PC-9 (cell line): ENCODE measurements around the gene FGF19. TPM values are rescaled to one million over a fixed set of nuclear protein-coding genes. Genes with fewer than 3 reads are reported as not detected.

ENCODE experiments used
- BruUV-seq: library from RNA; stranded (reverse); fragments of 400-500 nt; replicated peaks from 2 replicates; lab custom pipeline; 2021; lab: Mats Ljungman, UMichigan
- CTCF ChIA-PET: fragments of 300-600 bp; sonication (Branson Sonifier 250); formaldehyde crosslinking; loops from one replicate; lab custom pipeline; 2022; ENCODE audit warnings: antibody characterized with exemption; lab: Charles Lee
- POLR2A ChIA-PET: fragments of 300-600 bp; sonication (Branson Sonifier 250); formaldehyde crosslinking; loops from one replicate; lab custom pipeline; 2022; ENCODE audit warnings: antibody characterized with exemption; ENCODE audit not compliant: unreplicated experiment; lab: Charles Lee
- DNase-seq, 2 experiments: peaks; one replicate each; pipeline versions ENCODE4 v3.0.0 to v3.0.0-alpha.2; 2015 to 2022; ENCODE audit warnings: mixed read lengths in 1 of 2
- H2AFZ ChIP-seq: fragments of 200-600 bp; sonication (generic); 2 replicates; pipeline ENCODE4 v1.8.1; 2017; ENCODE audit warnings: antibody characterized with exemption
- H3F3A ChIP-seq: fragments of 200-600 bp; sonication (generic); 2 replicates; pipeline ENCODE4 v1.8.1; 2017; ENCODE audit warnings: antibody characterized with exemption, mild to moderate bottlenecking, low read depth; ENCODE audit not compliant: insufficient read depth
- H3K27ac ChIP-seq: fragments of 200-600 bp; sonication (generic); 2 replicates; pipeline ENCODE4 v1.6.1; 2016; ENCODE audit warnings: mixed run types
- H3K27me3 ChIP-seq: fragments of 200-600 bp; sonication (generic); 2 replicates; pipeline ENCODE4 v1.6.1; 2016; ENCODE audit warnings: low read depth, mixed run types; ENCODE audit not compliant: insufficient read depth
- H3K36me3 ChIP-seq: fragments of 200-600 bp; sonication (generic); 2 replicates; pipeline ENCODE4 v1.6.1; 2016; ENCODE audit warnings: low read depth, mixed run types
- H3K4me1 ChIP-seq: fragments of 200-600 bp; sonication (generic); replicated peaks from 2 replicates; pipeline ENCODE4 v1.6.1; 2016; ENCODE audit warnings: mixed run types; ENCODE audit not compliant: insufficient read depth
- H3K4me2 ChIP-seq: fragments of 200-600 bp; sonication (generic); 2 replicates; pipeline ENCODE4 v1.6.1; 2017; ENCODE audit warnings: mixed run types
- H3K4me3 ChIP-seq: fragments of 200-600 bp; sonication (generic); 2 replicates; pipeline ENCODE4 v1.6.1; 2016; ENCODE audit warnings: mixed run types
- H3K79me2 ChIP-seq: fragments of 200-600 bp; sonication (generic); 2 replicates; pipeline ENCODE4 v1.6.1; 2017; ENCODE audit warnings: low read depth, mixed run types
- H3K9me2 ChIP-seq: fragments of 200-600 bp; sonication (generic); 2 replicates; pipeline ENCODE4 v1.8.1; 2017; ENCODE audit warnings: mild to moderate bottlenecking; ENCODE audit not compliant: insufficient read depth
- H3K9me3 ChIP-seq: fragments of 200-600 bp; sonication (generic); 2 replicates; pipeline ENCODE4 v1.8.1; 2016; ENCODE audit warnings: low read depth; ENCODE audit not compliant: insufficient read depth
- H4K20me1 ChIP-seq: fragments of 200-600 bp; sonication (generic); 2 replicates; pipeline ENCODE4 v1.8.1; 2017; ENCODE audit not compliant: insufficient read depth
- CTCF ChIP-seq: fragments of 200-600 bp; sonication (generic); conservative IDR thresholded peaks from 2 replicates; pipeline ENCODE4 v1.6.1; 2017; ENCODE audit warnings: mixed run types, antibody characterized with exemption, mild to moderate bottlenecking, moderate library complexity
- EZH2 ChIP-seq: fragments of 200-600 bp; sonication (generic); IDR thresholded peaks from 2 replicates; pipeline ENCODE4 v1.8.0; 2017; ENCODE audit warnings: antibody characterized with exemption, low read depth
- intact Hi-C: fragments of 100-400 bp; cut with micrococcal nuclease; formaldehyde crosslinking; loops from one replicate; pipeline ENCODE4 v1.10.0; 2022; ENCODE audit not compliant: unreplicated experiment
- total RNA-seq: library from RNA; stranded (reverse); gene quantifications from 2 replicates; pipeline ENCODE4 v1.2.3, GENCODE V29; 2021

Gene FGF19
- total RNA-seq, 1 experiment from 2014 or later: 2.0 TPM

- Histone ChIP-seq H2AFZ (no peak overlapping the region), H3K27ac (no peak overlapping the region), H3K9me3 (no peaks in the 10 kb centered on the region), H3K4me2 (no peak overlapping the region), H3K4me3 (no peak overlapping the region), H4K20me1 (no peaks in the 10 kb centered on the region), H3K79me2 (peaks cover 4% of the 10 kb centered on the region), H3K27me3 (no peaks in the 10 kb centered on the region), H3K9me2 (no peaks in the 10 kb centered on the region), H3K36me3 (peaks cover 7% of the 10 kb centered on the region; the same call in 1 of the 2 replicates), H3F3A (0 out of 2 replicates have a peak, but pooled peaks cover 3% of the 10 kb centered on the region), H3K4me1 (no peaks in the 10 kb centered on the region)
- intact Hi-C loops: no loop called here
- CTCF ChIA-PET: interaction anchor here (0.7 kb wide), 1 partner anchor 408 kb away, joined by 4 read pairs; no protein-coding TSS in a partner anchor
- no TSS peak for BruUV-seq
- DNase-seq: no peak
- TF ChIP-seq EZH2 (no peak), CTCF (no peak)
- POLR2A ChIA-PET: no interaction called here
These were observed 39.6 kb downstream of the FGF19 start for GRCh38 chr11:69664103-69664775.

- no peak for DNase-seq
- Histone ChIP-seq H3K4me2 (no peak overlapping the region), H2AFZ (no peak overlapping the region), H3K36me3 (no peaks in the 10 kb centered on the region), H3K27ac (no peak overlapping the region), H3K79me2 (no peaks in the 10 kb centered on the region), H3K27me3 (no peaks in the 10 kb centered on the region), H4K20me1 (no peaks in the 10 kb centered on the region), H3K9me3 (no peaks in the 10 kb centered on the region), H3K4me3 (no peak overlapping the region), H3K9me2 (no peaks in the 10 kb centered on the region), H3F3A (peaks cover 3% of the 10 kb centered on the region; the same call in 1 of the 2 replicates), H3K4me1 (no peaks in the 10 kb centered on the region)
- CTCF ChIA-PET: no interaction called here
- no peak for TF ChIP-seq CTCF
- no peak for TF ChIP-seq EZH2
- no TSS peak for BruUV-seq
- intact Hi-C loops: no loop called here
- POLR2A ChIA-PET: no interaction called here
These were observed 40.5 kb downstream of the FGF19 start for GRCh38 chr11:69663326-69663725.

GRCh38 chr11:69662806-69663205, 41.0 kb downstream of the FGF19 start:
- Histone ChIP-seq H3K36me3 (no peaks in the 10 kb centered on the region), H3F3A (peaks cover 3% of the 10 kb centered on the region; the same call in 1 of the 2 replicates), H3K9me2 (no peaks in the 10 kb centered on the region), H3K27me3 (no peaks in the 10 kb centered on the region), H3K4me3 (no peak overlapping the region), H3K4me1 (no peaks in the 10 kb centered on the region), H4K20me1 (no peaks in the 10 kb centered on the region), H3K27ac (no peak overlapping the region), H2AFZ (no peak overlapping the region), H3K4me2 (no peak overlapping the region), H3K9me3 (no peaks in the 10 kb centered on the region), H3K79me2 (no peaks in the 10 kb centered on the region)
- ChIA-PET POLR2A (interaction anchor here (0.7 kb wide), 1 partner anchor 44 kb away, joined by 3 read pairs; no protein-coding TSS in a partner anchor), CTCF (no interaction called here)
- no TSS peak for BruUV-seq
- DNase-seq: no peak
- TF ChIP-seq CTCF (no peak), EZH2 (no peak)
- intact Hi-C loops: no loop called here
